Measurements from ENCODE around the gene DNAI2.
"Not testable (repeated sequence)": the region's sequence is repeated elsewhere in the genome, so short reads cannot be mapped to it uniquely, and the experiment has no call there.

The DNAI2 gene

GRCh38 chr17:74276541-74277009, 2.5 kb downstream of the DNAI2 start:
- DNase-seq, result no peak

GRCh38 chr17:74277935-74278334, 3.9 kb downstream of the DNAI2 start:
- DNase-seq, result no peak

- not testable (repeated sequence) for DNase-seq
Observed at GRCh38 chr17:74279617-74280016, 5.6 kb downstream of the DNAI2 start.

GRCh38 chr17:74280093-74280513, 6.1 kb downstream of the DNAI2 start:
- DNase-seq, result no peak

GRCh38 chr17:74281799-74282198, 7.8 kb downstream of the DNAI2 start:
- no peak for DNase-seq

GRCh38 chr17:74282274-74282586, 8.2 kb downstream of the DNAI2 start:
- not testable (repeated sequence) for DNase-seq

GRCh38 chr17:74282587-74283370, 8.7 kb downstream of the DNAI2 start:
- DNase-seq, result no peak

GRCh38 chr17:74283371-74283673, 9.3 kb downstream of the DNAI2 start:
- no peak for DNase-seq

- no peak for DNase-seq
Observed at GRCh38 chr17:74287031-74287602, 13.1 kb downstream of the DNAI2 start.

- DNase-seq, result no peak
Observed at GRCh38 chr17:74288785-74289184, 14.8 kb downstream of the DNAI2 start.

- DNase-seq, result no peak
Observed at GRCh38 chr17:74289688-74290087, 15.7 kb downstream of the DNAI2 start.

- DNase-seq, result no peak
Observed at GRCh38 chr17:74290340-74290739, 16.3 kb downstream of the DNAI2 start.

GRCh38 chr17:74292495-74292894, 18.5 kb downstream of the DNAI2 start:
- DNase-seq, result no peak

GRCh38 chr17:74295625-74296547, 21.9 kb downstream of the DNAI2 start:
- DNase-seq, result no peak

- DNase-seq, result no peak
Observed at GRCh38 chr17:74296548-74296936, 22.5 kb downstream of the DNAI2 start.

GRCh38 chr17:74297941-74298340, 23.9 kb downstream of the DNAI2 start:
- no peak for DNase-seq

GRCh38 chr17:74298778-74299177, 24.7 kb downstream of the DNAI2 start:
- DNase-seq, result no peak

GRCh38 chr17:74299226-74300009, 25.4 kb downstream of the DNAI2 start:
- no peak for DNase-seq

- no peak for DNase-seq
Observed at GRCh38 chr17:74303305-74303704, 29.3 kb downstream of the DNAI2 start.

- DNase-seq, result no peak
Observed at GRCh38 chr17:74304184-74304583, 30.1 kb downstream of the DNAI2 start.

- DNase-seq, result no peak
Observed at GRCh38 chr17:74305865-74306654, 32.0 kb downstream of the DNAI2 start.
